Keratinocyte (primary cell): Measurements from ENCODE around the gene VWA7. TPM values are rescaled to one million over a fixed set of nuclear protein-coding genes. Genes with fewer than 3 reads are reported as not detected.

Source experiments
- DNase-seq: peaks from one replicate; pipeline ENCODE4 v3.0.0-alpha.2; 2011; ENCODE audit warnings: low read depth, missing footprints, low spot score
- FAIRE-seq: peaks from 2 replicates; lab custom pipeline; 2011; peaks lifted over from hg19 to GRCh38; lab: Jason Lieb, UNC
- H2AFZ ChIP-seq: 2 replicates; pipeline ENCODE4 v1.6.0; 2012; ENCODE audit warnings: low read length, control low read depth, inconsistent platforms; ENCODE audit not compliant: control insufficient read depth
- H3K27ac ChIP-seq: 2 replicates; pipeline ENCODE4 v1.5.1; 2011; ENCODE audit warnings: low read length; ENCODE audit not compliant: control insufficient read depth, insufficient read depth
- H3K27me3 ChIP-seq: 3 replicates; pipeline ENCODE4 v1.6.0; 2011; ENCODE audit warnings: low read length; ENCODE audit not compliant: control insufficient read depth, insufficient read depth; ENCODE audit errors: extremely low read depth
- H3K36me3 ChIP-seq, 2 experiments: 2 replicates in 1 of 2; 3 replicates in 1 of 2; pipeline ENCODE4 v1.5.1; 2011; ENCODE audit warnings: low read length in 2 of 2, mild to moderate bottlenecking in 1 of 2; ENCODE audit not compliant: control insufficient read depth in 2 of 2, insufficient read depth in 2 of 2; ENCODE audit errors: extremely low read depth in 1 of 2
- H3K4me1 ChIP-seq: 3 replicates; pipeline ENCODE4 v1.5.1; 2011; ENCODE audit warnings: low read length; ENCODE audit not compliant: control insufficient read depth, insufficient read depth; ENCODE audit errors: extremely low read depth
- H3K4me2 ChIP-seq: 3 replicates; pipeline ENCODE4 v1.6.0; 2011; ENCODE audit warnings: low read depth, low read length; ENCODE audit not compliant: control insufficient read depth, insufficient read depth; ENCODE audit errors: extremely low read depth
- H3K4me3 ChIP-seq, 3 experiments: fragments of 200-600 bp in 1 of 3; sonication (generic) in 1 of 3; 2 replicates in 2 of 3; 3 replicates in 1 of 3; pipeline ENCODE4 v1.5.1; 2011 to 2016; ENCODE audit warnings: low read length in 3 of 3, mild to moderate bottlenecking in 3 of 3, control low read depth in 2 of 3, inconsistent platforms in 1 of 3, low read depth in 1 of 3, mixed read lengths in 1 of 3, mixed run types in 1 of 3, moderate library complexity in 1 of 3; ENCODE audit not compliant: control insufficient read depth in 2 of 3, insufficient read depth in 2 of 3; ENCODE audit errors: extremely low read depth in 1 of 3
- H3K79me2 ChIP-seq: 2 replicates; pipeline ENCODE4 v1.6.0; 2012; ENCODE audit warnings: low read length; ENCODE audit not compliant: control insufficient read depth, insufficient read depth
- H3K9ac ChIP-seq: 3 replicates; pipeline ENCODE4 v1.6.0; 2011; ENCODE audit warnings: low read length; ENCODE audit not compliant: control insufficient read depth, insufficient read depth; ENCODE audit errors: extremely low read depth
- H3K9me1 ChIP-seq: 3 replicates; pipeline ENCODE4 v1.6.0; 2011; ENCODE audit warnings: low read length; ENCODE audit not compliant: control insufficient read depth, insufficient read depth; ENCODE audit errors: extremely low read depth
- H3K9me3 ChIP-seq: 2 replicates; pipeline ENCODE4 v1.5.1; 2012; ENCODE audit warnings: low read depth, low read length; ENCODE audit not compliant: control insufficient read depth
- H4K20me1 ChIP-seq: 3 replicates; pipeline ENCODE4 v1.6.0; 2011; ENCODE audit warnings: low read length; ENCODE audit not compliant: control insufficient read depth, insufficient read depth; ENCODE audit errors: extremely low read depth
- EZH2 ChIP-seq: IDR thresholded peaks from one replicate; pipeline ENCODE4 v1.6.1; 2012; ENCODE audit warnings: inconsistent platforms, mild to moderate bottlenecking, low read length, moderate library complexity
- dilution Hi-C: fragments of 300-500 bp; cut with MboI; formaldehyde crosslinking; loops from one replicate; pipeline ENCODE4 v1.7.0; 2020; ENCODE audit warnings: low sequenced_read_pairs; ENCODE audit not compliant: extremely low pct_ligation_motif_present
- polyA plus RNA-seq, 5 experiments: library from polyadenylated mRNA; depleted of rRNA in 3 of 5; stranded (reverse) in 3 of 5; stranded (forward) in 1 of 5; unstranded in 1 of 5; fragments of >200 nt; gene quantifications; 1 replicate in 1 of 5; 2 replicates in 3 of 5; 3 replicates in 1 of 5; pipeline versions ENCODE4 v1.2.1 to v1.2.3, GENCODE V29; 2011 to 2012; ENCODE audit warnings: missing spikeins in 2 of 5, low read depth in 1 of 5, low replicate concordance in 1 of 5
- TF ChIP-seq, protein P1 (sequence below), 3 experiments: IDR thresholded peaks in 1 of 3; conservative IDR thresholded peaks in 1 of 3; optimal IDR thresholded peaks in 1 of 3; 2 replicates in 2 of 3; 3 replicates in 1 of 3; pipeline versions ENCODE3 to v1.5.1; 2011; ENCODE audit warnings: low read length in 3 of 3, mild to moderate bottlenecking in 3 of 3, moderate library complexity in 2 of 3, control low read depth in 1 of 3, inconsistent platforms in 1 of 3; ENCODE audit not compliant: insufficient read depth in 2 of 3; ENCODE audit errors: extremely low read depth in 1 of 3

The VWA7 gene
- polyA plus RNA-seq, 1 donor (not counting 4 experiments of a cell fraction or from before 2014, with no cell fraction given), result 0.47 TPM

DNA sequence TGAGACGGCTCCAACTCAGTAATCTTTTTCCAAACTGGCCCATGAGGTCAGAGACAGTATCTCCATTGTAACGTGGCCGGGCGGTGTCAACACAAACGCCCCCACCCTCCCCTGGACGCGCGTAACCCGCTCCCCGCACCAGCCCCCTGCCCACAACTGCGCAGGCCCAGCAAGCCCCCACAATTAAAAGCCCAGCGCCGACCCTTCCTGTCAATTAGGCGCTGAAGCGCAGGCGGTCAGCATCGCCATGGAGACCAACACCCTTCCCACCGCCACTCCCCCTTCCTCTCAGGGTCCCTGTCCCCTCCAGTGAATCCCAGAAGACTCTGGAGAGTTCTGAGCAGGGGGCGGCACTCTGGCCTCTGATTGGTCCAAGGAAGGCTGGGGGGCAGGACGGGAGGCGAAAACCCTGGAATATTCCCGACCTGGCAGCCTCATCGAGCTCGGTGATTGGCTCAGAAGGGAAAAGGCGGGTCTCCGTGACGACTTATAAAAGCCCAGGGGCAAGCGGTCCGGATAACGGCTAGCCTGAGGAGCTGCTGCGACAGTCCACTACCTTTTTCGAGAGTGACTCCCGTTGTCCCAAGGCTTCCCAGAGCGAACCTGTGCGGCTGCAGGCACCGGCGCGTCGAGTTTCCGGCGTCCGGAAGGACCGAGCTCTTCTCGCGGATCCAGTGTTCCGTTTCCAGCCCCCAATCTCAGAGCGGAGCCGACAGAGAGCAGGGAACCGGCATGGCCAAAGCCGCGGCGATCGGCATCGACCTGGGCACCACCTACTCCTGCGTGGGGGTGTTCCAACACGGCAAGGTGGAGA, 38.1 kb upstream of the VWA7 start, which contains the start of the genes HSPA1A and HSPA1L:
HSPA1A (plus strand) TSS at position 519 of the 814 bp plus-strand sequence; CDS start at position 733, 214 bp downstream.
HSPA1L (minus strand) TSS at position 259 of the 814 bp plus-strand sequence. CDS start 3,311 bp downstream, outside the sequence.
- no peaks in the 10 kb centered on the region for H3K9me1 ChIP-seq
- H3K36me3 ChIP-seq, result no peaks in the 10 kb centered on the region
- peaks cover 26% of the 10 kb centered on the region for H3K79me2 ChIP-seq
- no peaks in the 10 kb centered on the region for H4K20me1 ChIP-seq
- no peaks in the 10 kb centered on the region for H3K27me3 ChIP-seq
- peak within 1 kb of the TSS; percentile 84 for H3K27ac ChIP-seq
- peak within 1 kb of the TSS; percentile 48 to 71 (median 61) for H3K4me3 ChIP-seq
- peak within 1 kb of the TSS; percentile 85 for H3K4me2 ChIP-seq
- peak within 1 kb of the TSS; percentile 69 for H3K9ac ChIP-seq
- DNase-seq, result no peak
- peaks cover 22% of the 10 kb centered on the region for H3K4me1 ChIP-seq
- H2AFZ ChIP-seq, result peak within 1 kb of the TSS; percentile 70
- no peak for FAIRE-seq
- dilution Hi-C loops, result no loop called here
- H3K9me3 ChIP-seq, result no peaks in the 10 kb centered on the region
- TF ChIP-seq, protein P1, sequence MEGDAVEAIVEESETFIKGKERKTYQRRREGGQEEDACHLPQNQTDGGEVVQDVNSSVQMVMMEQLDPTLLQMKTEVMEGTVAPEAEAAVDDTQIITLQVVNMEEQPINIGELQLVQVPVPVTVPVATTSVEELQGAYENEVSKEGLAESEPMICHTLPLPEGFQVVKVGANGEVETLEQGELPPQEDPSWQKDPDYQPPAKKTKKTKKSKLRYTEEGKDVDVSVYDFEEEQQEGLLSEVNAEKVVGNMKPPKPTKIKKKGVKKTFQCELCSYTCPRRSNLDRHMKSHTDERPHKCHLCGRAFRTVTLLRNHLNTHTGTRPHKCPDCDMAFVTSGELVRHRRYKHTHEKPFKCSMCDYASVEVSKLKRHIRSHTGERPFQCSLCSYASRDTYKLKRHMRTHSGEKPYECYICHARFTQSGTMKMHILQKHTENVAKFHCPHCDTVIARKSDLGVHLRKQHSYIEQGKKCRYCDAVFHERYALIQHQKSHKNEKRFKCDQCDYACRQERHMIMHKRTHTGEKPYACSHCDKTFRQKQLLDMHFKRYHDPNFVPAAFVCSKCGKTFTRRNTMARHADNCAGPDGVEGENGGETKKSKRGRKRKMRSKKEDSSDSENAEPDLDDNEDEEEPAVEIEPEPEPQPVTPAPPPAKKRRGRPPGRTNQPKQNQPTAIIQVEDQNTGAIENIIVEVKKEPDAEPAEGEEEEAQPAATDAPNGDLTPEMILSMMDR (optimal IDR thresholded peaks at IDR 0.05 in 1 of 3, IDR thresholded peaks at IDR 0.05 in 1 of 3, conservative IDR thresholded peaks at IDR 0.05 in 1 of 3; ENCODE audit: extremely low read depth in 1 of 3, insufficient read depth in 2 of 3, low read length in 3 of 3), result no peak
- no peak for TF ChIP-seq EZH2

DNA sequence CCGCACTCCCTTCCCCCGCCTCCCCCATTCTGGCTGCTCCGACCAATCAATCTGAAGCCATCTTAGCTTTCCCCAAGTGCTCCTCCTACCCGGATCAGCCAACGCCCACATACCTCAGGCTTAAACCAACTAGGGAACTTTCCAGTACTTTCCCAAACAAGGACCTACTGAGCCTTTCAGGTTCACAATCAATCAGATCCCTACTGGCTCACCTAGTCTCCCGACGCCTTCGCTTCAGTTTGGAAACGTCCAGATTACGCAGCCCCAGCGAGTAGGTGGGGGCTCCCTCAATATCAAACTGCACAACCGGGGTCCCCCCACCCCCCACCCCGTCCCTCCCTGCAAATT, 37.5 kb upstream of the VWA7 start:
- no peak for FAIRE-seq

More for the DNA sequence above, 37.5 kb upstream of the VWA7 start:
- H3K27ac ChIP-seq, result peak overlapping the region; percentile 77
- H3K9me3 ChIP-seq, result no peaks in the 10 kb centered on the region
- no peak for DNase-seq
- H4K20me1 ChIP-seq, result no peaks in the 10 kb centered on the region
- H3K4me1 ChIP-seq, result peaks cover 22% of the 10 kb centered on the region
- H3K79me2 ChIP-seq, result peaks cover 23% of the 10 kb centered on the region
- H3K9me1 ChIP-seq, result no peaks in the 10 kb centered on the region
- H3K9ac ChIP-seq, result peak overlapping the region; percentile 63
- dilution Hi-C loops, result no loop called here
- peak overlapping the region; percentile 48 to 71 (median 61) for H3K4me3 ChIP-seq
- no peaks in the 10 kb centered on the region for H3K27me3 ChIP-seq
- peak overlapping the region; percentile 85 for H3K4me2 ChIP-seq
- no peaks in the 10 kb centered on the region for H3K36me3 ChIP-seq
- H2AFZ ChIP-seq, result peak overlapping the region; percentile 70
- no peak for TF ChIP-seq EZH2
- TF ChIP-seq, protein P1 (optimal IDR thresholded peaks at IDR 0.05 in 1 of 3, IDR thresholded peaks at IDR 0.05 in 1 of 3, conservative IDR thresholded peaks at IDR 0.05 in 1 of 3; ENCODE audit: extremely low read depth in 1 of 3, insufficient read depth in 2 of 3, low read length in 3 of 3), result no peak
